HepG2 (cell line): ENCODE measurements around the gene OPN1SW. TPM values are rescaled to one million over a fixed set of nuclear protein-coding genes. Genes with fewer than 3 reads are reported as not detected.
A peak's percentile ranks its signal among the peaks of the same experiment; 100 is the strongest.

Experiments
- ATAC-seq: fragments of 200-7000 bp; cut with Tn5 transposase; 3 replicates; pipeline ENCODE4 v1.9.1; 2020; ENCODE audit warnings: mild to moderate bottlenecking, moderate library complexity
- BruUV-seq: library from RNA; stranded (reverse); fragments of 400-500 nt; replicated peaks from 2 replicates; lab custom pipeline; 2021; lab: Mats Ljungman, UMichigan
- CTCF ChIA-PET: fragments of 300-600 bp; formaldehyde crosslinking; extraction: SDS; loops from one replicate; lab custom pipeline; 2021; ENCODE audit warnings: low total read pairs, inconsistent platforms, low intra/inter-chr PET ratio; lab: Yijun Ruan, JAX
- POLR2A ChIA-PET: fragments of 350-600 bp; sonication (Branson Sonifier 250); formaldehyde crosslinking; loops from one replicate; lab custom pipeline; 2020; ENCODE audit warnings: antibody characterized with exemption, inconsistent platforms; lab: Yijun Ruan, JAX
- DNase-seq: peaks from one replicate; pipeline ENCODE4 v3.0.0-alpha.2; 2015; ENCODE audit warnings: low spot score
- FAIRE-seq: peaks from 3 replicates; lab custom pipeline; 2011; peaks lifted over from hg19 to GRCh38; lab: Jason Lieb, UNC
- H2AFZ ChIP-seq: one replicate; pipeline ENCODE4 v1.6.1; 2011; ENCODE audit warnings: low read length, inconsistent platforms
- H3K27ac ChIP-seq: fragments of 300-600 bp; 3 replicates; pipeline ENCODE4 v1.8.0; 2011; ENCODE audit warnings: mixed run types, mild to moderate bottlenecking, mixed read lengths, low read length, inconsistent platforms; ENCODE audit not compliant: insufficient read depth; ENCODE audit errors: extremely low read length
- H3K27me3 ChIP-seq, 2 experiments: fragments of 200-600 bp in 1 of 2; 2 replicates in 1 of 2; 3 replicates in 1 of 2; pipeline versions ENCODE4 v1.6.0 to v1.8.0; 2011; ENCODE audit warnings: low read length in 2 of 2, mild to moderate bottlenecking in 2 of 2, moderate library complexity in 2 of 2, inconsistent platforms in 1 of 2; ENCODE audit not compliant: insufficient read depth in 2 of 2, control insufficient read depth in 1 of 2
- H3K36me3 ChIP-seq, 2 experiments: fragments of 200-600 bp in 1 of 2; replicated peaks in 1 of 2; 2 replicates in 1 of 2; 3 replicates in 1 of 2; pipeline versions ENCODE4 v1.5.1 to v1.8.0; 2011; ENCODE audit warnings: low read length in 2 of 2, inconsistent platforms in 1 of 2; ENCODE audit not compliant: insufficient read depth in 2 of 2, control insufficient read depth in 1 of 2
- H3K4me1 ChIP-seq: 2 replicates; pipeline ENCODE4 v1.5.1; 2012; ENCODE audit warnings: low read length, inconsistent platforms; ENCODE audit not compliant: insufficient read depth
- H3K4me2 ChIP-seq: 2 replicates; pipeline ENCODE4 v1.6.0; 2011; ENCODE audit warnings: low read depth, low read length, inconsistent platforms
- H3K4me3 ChIP-seq, 3 experiments: fragments of 200-600 bp in 1 of 3; sonication (generic), shearing (Covaris generic) in 1 of 3; replicated peaks in 1 of 3; 2 replicates each; pipeline ENCODE4 v1.5.1; 2011 to 2016; ENCODE audit warnings: low read length in 3 of 3, inconsistent platforms in 2 of 3, low read depth in 2 of 3, mild to moderate bottlenecking in 2 of 3, control low read depth in 1 of 3, mixed read lengths in 1 of 3; ENCODE audit not compliant: insufficient read depth in 1 of 3
- H3K79me2 ChIP-seq: one replicate; pipeline ENCODE4 v1.6.1; 2011; ENCODE audit warnings: low read length, inconsistent platforms; ENCODE audit not compliant: insufficient read depth
- H3K9ac ChIP-seq: 2 replicates; pipeline ENCODE4 v1.6.0; 2011; ENCODE audit warnings: mild to moderate bottlenecking, low read depth, low read length, inconsistent platforms; ENCODE audit not compliant: insufficient read depth
- H3K9me3 ChIP-seq: 2 replicates; pipeline ENCODE4 v1.5.1; 2012; ENCODE audit warnings: mild to moderate bottlenecking, low read length
- H4K20me1 ChIP-seq: 2 replicates; pipeline ENCODE4 v1.6.0; 2011; ENCODE audit warnings: inconsistent platforms, mild to moderate bottlenecking, low read length, moderate library complexity; ENCODE audit not compliant: insufficient read depth
- MIER2 ChIP-seq: IDR thresholded peaks from 2 replicates; pipeline ENCODE4 v1.6.1; 2016; ENCODE audit warnings: missing biosample characterization, missing genetic modification reagents
- NR1H2 ChIP-seq: sonication (generic); formaldehyde crosslinking; IDR thresholded peaks from 2 replicates; pipeline ENCODE4 v1.8.1; 2022; ENCODE audit warnings: low read depth, missing genetic modification reagents, borderline replicate concordance
- RAD51 ChIP-seq: fragments of 450-650 bp; IDR thresholded peaks from 2 replicates; pipeline ENCODE4 v1.6.1; 2016; ENCODE audit warnings: borderline replicate concordance
- SNAPC2 ChIP-seq: sonication (generic); formaldehyde crosslinking; IDR thresholded peaks from 2 replicates; pipeline ENCODE4 v1.8.1; 2022; ENCODE audit warnings: mild to moderate bottlenecking, missing genetic modification reagents
- ZFP36L1 ChIP-seq: sonication (generic); formaldehyde crosslinking; IDR thresholded peaks from 2 replicates; pipeline ENCODE4 v1.8.0; 2022; ENCODE audit warnings: mild to moderate bottlenecking, missing genetic modification reagents, moderate library complexity
- ZNF510 ChIP-seq: sonication (generic); formaldehyde crosslinking; IDR thresholded peaks from 2 replicates; pipeline ENCODE4 v1.4.0; 2020; ENCODE audit warnings: low read depth, mild to moderate bottlenecking, missing genetic modification reagents
- ZNF773 ChIP-seq: sonication (generic); formaldehyde crosslinking; IDR thresholded peaks from 2 replicates; pipeline ENCODE4 v1.4.0; 2020; ENCODE audit warnings: missing genetic modification reagents, borderline replicate concordance
- WGBS: methylation state at CpG from one replicate; pipeline ENCODE4 v1.1.6; 2017; ENCODE audit warnings: low lambda C conversion rate; 5-methylcytosine and 5-hydroxymethylcytosine counted together
- in situ Hi-C: cut with HindIII; loops from 2 replicates; pipeline ENCODE4 v1.10.0; 2017; ENCODE audit warnings: low pct_unique_long_range_greater_than_20kb; ENCODE audit not compliant: extremely low pct_ligation_motif_present
- intact Hi-C: fragments of 100-400 bp; cut with micrococcal nuclease; formaldehyde crosslinking; loops from one replicate; pipeline ENCODE4 v1.10.0; 2022; ENCODE audit not compliant: unreplicated experiment
- polyA plus RNA-seq, 8 experiments: library from polyadenylated mRNA; depleted of rRNA in 3 of 8; stranded (reverse) in 7 of 8; unstranded in 1 of 8; fragments of >200 nt; fragmentation: Illumina TruSeq in 4 of 8; extraction: Trizol in 4 of 8; gene quantifications; 2 replicates each; pipeline versions ENCODE4 v1.2.1 to v1.2.3, GENCODE V29; 2011 to 2016; ENCODE audit warnings: low read depth in 4 of 8, missing spikeins in 1 of 8, mixed read lengths in 1 of 8; ENCODE audit not compliant: insufficient read depth in 1 of 8
- total RNA-seq, 5 experiments: library from RNA; depleted of rRNA; stranded (reverse); fragments of >200 nt; fragmentation: Illumina TruSeq; extraction: Trizol; gene quantifications; 2 replicates each; pipeline ENCODE4 v1.2.3, GENCODE V29; 2016; ENCODE audit warnings: low read depth in 1 of 5
- TF ChIP-seq, protein P1 (sequence below): sonication (generic); formaldehyde crosslinking; conservative IDR thresholded peaks from 2 replicates; pipeline ENCODE4 v1.8.0; 2022; ENCODE audit warnings: mild to moderate bottlenecking, moderate library complexity, missing genetic modification reagents
- TF ChIP-seq, protein P2 (sequence below): sonication (generic); formaldehyde crosslinking; IDR thresholded peaks from 2 replicates; pipeline ENCODE4 v1.8.0; 2022; ENCODE audit warnings: mild to moderate bottlenecking, missing genetic modification reagents, moderate library complexity
- TF ChIP-seq, protein P3 (sequence below), 2 experiments: IDR thresholded peaks; 2 replicates each; pipeline ENCODE4 v1.6.1; 2011 to 2012; ENCODE audit warnings: low read length in 2 of 2, borderline replicate concordance in 1 of 2, low read depth in 1 of 2, mild to moderate bottlenecking in 1 of 2, moderate library complexity in 1 of 2

OPN1SW gene
- total and polyA plus RNA-seq, 2 of the 13 experiments (the other 11 are each of a cell fraction or from before 2014, with no cell fraction given), result not detected

DNA sequence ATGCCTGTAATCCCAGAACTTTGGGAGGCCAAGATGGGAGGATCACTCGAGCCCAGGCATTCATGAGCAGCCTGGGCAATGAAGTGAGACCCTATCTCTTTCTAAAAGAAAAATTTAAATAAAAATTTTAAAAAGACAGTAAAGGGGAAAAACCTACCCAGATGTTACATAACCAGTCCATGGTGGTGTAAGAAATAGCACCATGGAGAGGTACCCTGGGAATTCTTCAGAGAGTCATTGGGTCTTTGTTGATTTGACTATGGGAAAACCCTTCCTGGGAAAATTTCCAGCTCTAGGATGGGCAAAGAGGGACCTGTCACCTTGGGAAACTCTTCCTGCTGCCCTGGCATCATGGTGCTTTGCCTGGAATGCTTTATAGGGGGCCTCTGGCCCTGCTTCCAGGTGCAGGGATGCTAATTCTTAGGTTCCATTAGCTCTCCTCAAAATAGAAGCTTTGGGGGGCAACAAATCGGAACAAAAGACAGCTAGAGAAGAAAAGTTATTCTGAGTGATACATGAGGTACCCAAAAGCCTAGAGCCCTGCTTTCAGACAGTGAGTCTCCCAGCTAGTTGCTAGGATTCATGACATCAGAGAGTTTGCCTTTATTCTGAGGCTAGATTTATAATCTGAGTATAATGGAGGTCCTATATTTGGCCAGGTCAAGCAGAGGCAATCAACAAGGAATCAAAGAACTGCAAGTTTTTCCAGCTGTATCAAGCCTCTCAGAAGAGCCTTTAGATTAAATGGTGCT lies 26.2 kb upstream of the OPN1SW start:
- 0% methylated on average over 2 of the region's 2 CpGs for WGBS
- no peaks in the 10 kb centered on the region for H3K9me3 ChIP-seq
- H3K4me1 ChIP-seq, result no peaks in the 10 kb centered on the region
- no peak overlapping the region for H3K9ac ChIP-seq
- H4K20me1 ChIP-seq, result no peaks in the 10 kb centered on the region
- peaks cover 3 to 25% of the 10 kb centered on the region in 2 experiments; a peak in 4 of 5 replicates for H3K27me3 ChIP-seq
- TF ChIP-seq ZFP36L1 (CRISPR knock-in tag) (no peak), ZNF510 (CRISPR knock-in tag) (no peak), RAD51 (no peak), SNAPC2 (no peak), MIER2 (CRISPR knock-in tag) (peak; percentile 36; the same call in 1 of the 2 replicates), ZNF773 (CRISPR knock-in tag) (no peak), NR1H2 (CRISPR knock-in tag) (no peak)
- TF ChIP-seq, protein P1, sequence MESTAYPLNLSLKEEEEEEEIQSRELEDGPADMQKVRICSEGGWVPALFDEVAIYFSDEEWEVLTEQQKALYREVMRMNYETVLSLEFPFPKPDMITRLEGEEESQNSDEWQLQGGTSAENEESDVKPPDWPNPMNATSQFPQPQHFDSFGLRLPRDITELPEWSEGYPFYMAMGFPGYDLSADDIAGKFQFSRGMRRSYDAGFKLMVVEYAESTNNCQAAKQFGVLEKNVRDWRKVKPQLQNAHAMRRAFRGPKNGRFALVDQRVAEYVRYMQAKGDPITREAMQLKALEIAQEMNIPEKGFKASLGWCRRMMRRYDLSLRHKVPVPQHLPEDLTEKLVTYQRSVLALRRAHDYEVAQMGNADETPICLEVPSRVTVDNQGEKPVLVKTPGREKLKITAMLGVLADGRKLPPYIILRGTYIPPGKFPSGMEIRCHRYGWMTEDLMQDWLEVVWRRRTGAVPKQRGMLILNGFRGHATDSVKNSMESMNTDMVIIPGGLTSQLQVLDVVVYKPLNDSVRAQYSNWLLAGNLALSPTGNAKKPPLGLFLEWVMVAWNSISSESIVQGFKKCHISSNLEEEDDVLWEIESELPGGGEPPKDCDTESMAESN (CRISPR knock-in tag), result no peak
- TF ChIP-seq, protein P2, sequence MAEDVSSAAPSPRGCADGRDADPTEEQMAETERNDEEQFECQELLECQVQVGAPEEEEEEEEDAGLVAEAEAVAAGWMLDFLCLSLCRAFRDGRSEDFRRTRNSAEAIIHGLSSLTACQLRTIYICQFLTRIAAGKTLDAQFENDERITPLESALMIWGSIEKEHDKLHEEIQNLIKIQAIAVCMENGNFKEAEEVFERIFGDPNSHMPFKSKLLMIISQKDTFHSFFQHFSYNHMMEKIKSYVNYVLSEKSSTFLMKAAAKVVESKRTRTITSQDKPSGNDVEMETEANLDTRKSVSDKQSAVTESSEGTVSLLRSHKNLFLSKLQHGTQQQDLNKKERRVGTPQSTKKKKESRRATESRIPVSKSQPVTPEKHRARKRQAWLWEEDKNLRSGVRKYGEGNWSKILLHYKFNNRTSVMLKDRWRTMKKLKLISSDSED (CRISPR knock-in tag), result no peak
- TF ChIP-seq, protein P3, sequence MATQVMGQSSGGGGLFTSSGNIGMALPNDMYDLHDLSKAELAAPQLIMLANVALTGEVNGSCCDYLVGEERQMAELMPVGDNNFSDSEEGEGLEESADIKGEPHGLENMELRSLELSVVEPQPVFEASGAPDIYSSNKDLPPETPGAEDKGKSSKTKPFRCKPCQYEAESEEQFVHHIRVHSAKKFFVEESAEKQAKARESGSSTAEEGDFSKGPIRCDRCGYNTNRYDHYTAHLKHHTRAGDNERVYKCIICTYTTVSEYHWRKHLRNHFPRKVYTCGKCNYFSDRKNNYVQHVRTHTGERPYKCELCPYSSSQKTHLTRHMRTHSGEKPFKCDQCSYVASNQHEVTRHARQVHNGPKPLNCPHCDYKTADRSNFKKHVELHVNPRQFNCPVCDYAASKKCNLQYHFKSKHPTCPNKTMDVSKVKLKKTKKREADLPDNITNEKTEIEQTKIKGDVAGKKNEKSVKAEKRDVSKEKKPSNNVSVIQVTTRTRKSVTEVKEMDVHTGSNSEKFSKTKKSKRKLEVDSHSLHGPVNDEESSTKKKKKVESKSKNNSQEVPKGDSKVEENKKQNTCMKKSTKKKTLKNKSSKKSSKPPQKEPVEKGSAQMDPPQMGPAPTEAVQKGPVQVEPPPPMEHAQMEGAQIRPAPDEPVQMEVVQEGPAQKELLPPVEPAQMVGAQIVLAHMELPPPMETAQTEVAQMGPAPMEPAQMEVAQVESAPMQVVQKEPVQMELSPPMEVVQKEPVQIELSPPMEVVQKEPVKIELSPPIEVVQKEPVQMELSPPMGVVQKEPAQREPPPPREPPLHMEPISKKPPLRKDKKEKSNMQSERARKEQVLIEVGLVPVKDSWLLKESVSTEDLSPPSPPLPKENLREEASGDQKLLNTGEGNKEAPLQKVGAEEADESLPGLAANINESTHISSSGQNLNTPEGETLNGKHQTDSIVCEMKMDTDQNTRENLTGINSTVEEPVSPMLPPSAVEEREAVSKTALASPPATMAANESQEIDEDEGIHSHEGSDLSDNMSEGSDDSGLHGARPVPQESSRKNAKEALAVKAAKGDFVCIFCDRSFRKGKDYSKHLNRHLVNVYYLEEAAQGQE (IDR thresholded peaks at IDR 0.05; ENCODE audit: borderline replicate concordance in 1 of 2, low read depth in 1 of 2, low read length in 2 of 2), result peak in 1 of 2 experiments; percentile 84; a peak in 2 of 4 replicates
- no peak overlapping the region for H3K4me3 ChIP-seq
- intact Hi-C loops (no loop called here), in situ Hi-C loops (no loop called here)
- H2AFZ ChIP-seq, result no peak overlapping the region
- H3K79me2 ChIP-seq, result no peaks in the 10 kb centered on the region
- CTCF ChIA-PET, result no interaction called here
- no peak overlapping the region for H3K27ac ChIP-seq
- POLR2A ChIA-PET, result no interaction called here
- BruUV-seq, result no TSS peak
- no peaks in the 10 kb centered on the region for H3K36me3 ChIP-seq
- no peak for DNase-seq
- ATAC-seq, result no peak
- no peak for FAIRE-seq
- no peak overlapping the region for H3K4me2 ChIP-seq
